Endothelial cell of umbilical vein (primary cell): Measurements from ENCODE around the gene SHISA5. TPM values are rescaled to one million over a fixed set of nuclear protein-coding genes. Genes with fewer than 3 reads are reported as not detected.

ENCODE experiments used
- BruUV-seq: library from RNA; stranded (reverse); fragments of 400-500 nt; replicated peaks from 2 replicates; lab custom pipeline; 2021; lab: Mats Ljungman, UMichigan
- CTCF ChIA-PET: fragments of 300-600, 350-600 bp; sonication (Branson Sonifier 250); formaldehyde crosslinking; loops from one replicate; lab custom pipeline; 2021; ENCODE audit warnings: antibody characterized with exemption, inconsistent platforms; lab: Charles Lee
- POLR2A ChIA-PET: fragments of 300-600, 350-600 bp; sonication (Branson Sonifier 250); formaldehyde crosslinking; loops from one replicate; lab custom pipeline; 2021; ENCODE audit warnings: antibody characterized with exemption, inconsistent platforms; lab: Charles Lee
- DNase-seq: peaks from one replicate; pipeline ENCODE4 v3.0.0-alpha.2; 2011; ENCODE audit warnings: low read depth, low spot score
- FAIRE-seq: peaks from 2 replicates; lab custom pipeline; 2011; peaks lifted over from hg19 to GRCh38; lab: Jason Lieb, UNC
- H2AFZ ChIP-seq: 2 replicates; pipeline ENCODE4 v1.6.0; 2012; ENCODE audit warnings: low read depth, low read length, control low read depth, inconsistent platforms
- H3K27ac ChIP-seq: 2 replicates; pipeline ENCODE4 v1.5.1; 2011; ENCODE audit warnings: low read depth, mild to moderate bottlenecking, control low read depth, low read length, moderate library complexity; ENCODE audit not compliant: insufficient read depth
- H3K27me3 ChIP-seq, 2 experiments: 2 replicates each; pipeline versions ENCODE4 v1.6.0 to v1.6.1; 2011; ENCODE audit warnings: low read length in 2 of 2, mixed read lengths in 1 of 2; ENCODE audit not compliant: control insufficient read depth in 2 of 2, insufficient read depth in 2 of 2
- H3K36me3 ChIP-seq, 2 experiments: 2 replicates in 1 of 2; 3 replicates in 1 of 2; pipeline ENCODE4 v1.5.1; 2011; ENCODE audit warnings: low read length in 2 of 2, mild to moderate bottlenecking in 1 of 2, moderate library complexity in 1 of 2; ENCODE audit not compliant: control insufficient read depth in 2 of 2, insufficient read depth in 2 of 2; ENCODE audit errors: extremely low read depth in 1 of 2
- H3K4me1 ChIP-seq: 3 replicates; pipeline ENCODE4 v1.5.1; 2011; ENCODE audit warnings: mild to moderate bottlenecking, low read length; ENCODE audit not compliant: control insufficient read depth, insufficient read depth; ENCODE audit errors: extremely low read depth
- H3K4me2 ChIP-seq: 2 replicates; pipeline ENCODE4 v1.6.1; 2011; ENCODE audit warnings: low read length, control low read depth, mixed read lengths; ENCODE audit not compliant: insufficient read depth
- H3K4me3 ChIP-seq, 3 experiments: fragments of 200-600 bp in 1 of 3; sonication (generic), shearing (Covaris generic) in 1 of 3; replicated peaks in 1 of 3; 2 replicates each; pipeline ENCODE4 v1.5.1; 2011 to 2016; ENCODE audit warnings: control low read depth in 3 of 3, low read length in 3 of 3, mild to moderate bottlenecking in 2 of 3, inconsistent platforms in 1 of 3, low read depth in 1 of 3, moderate library complexity in 1 of 3; ENCODE audit not compliant: insufficient read depth in 1 of 3
- H3K79me2 ChIP-seq: 2 replicates; pipeline ENCODE4 v1.6.0; 2012; ENCODE audit warnings: low read length, inconsistent platforms; ENCODE audit not compliant: control insufficient read depth, insufficient read depth
- H3K9ac ChIP-seq: replicated peaks from 2 replicates; pipeline ENCODE3; 2011; ENCODE audit warnings: low read length, control low read depth; ENCODE audit not compliant: insufficient read depth; ENCODE audit errors: extremely low read depth
- H3K9me1 ChIP-seq: replicated peaks from 3 replicates; pipeline ENCODE4 v1.6.0; 2011; ENCODE audit warnings: mild to moderate bottlenecking, low read length; ENCODE audit not compliant: control insufficient read depth, insufficient read depth; ENCODE audit errors: extremely low read depth
- H3K9me3 ChIP-seq: replicated peaks from 2 replicates; pipeline ENCODE4 v1.5.1; 2012; ENCODE audit warnings: low read length, inconsistent platforms; ENCODE audit not compliant: control insufficient read depth, insufficient read depth
- H4K20me1 ChIP-seq: replicated peaks from 2 replicates; pipeline ENCODE3; 2011; ENCODE audit warnings: mild to moderate bottlenecking, low read length; ENCODE audit not compliant: control insufficient read depth, insufficient read depth; ENCODE audit errors: extremely low read depth
- EZH2 ChIP-seq: IDR thresholded peaks from 2 replicates; pipeline ENCODE4 v1.6.1; 2012; ENCODE audit warnings: borderline replicate concordance, low read depth, mild to moderate bottlenecking, moderate library complexity, low read length, inconsistent platforms; ENCODE audit not compliant: severe bottlenecking
- FOS ChIP-seq: IDR thresholded peaks from 2 replicates; pipeline ENCODE4 v1.6.1; 2011; ENCODE audit warnings: mild to moderate bottlenecking, low read length, moderate library complexity, borderline replicate concordance; ENCODE audit not compliant: insufficient read depth
- GATA2 ChIP-seq: IDR thresholded peaks from 2 replicates; pipeline ENCODE4 v1.7.0; 2011; ENCODE audit warnings: low read depth, mild to moderate bottlenecking, moderate library complexity, mixed read lengths, low read length; ENCODE audit not compliant: insufficient read length, insufficient read depth
- JUN ChIP-seq: IDR thresholded peaks from 2 replicates; pipeline ENCODE4 v1.6.1; 2011; ENCODE audit warnings: borderline replicate concordance, low read depth; ENCODE audit not compliant: insufficient read length, insufficient read depth
- MYC ChIP-seq: IDR thresholded peaks from one replicate; pipeline ENCODE4 v1.6.1; 2011; ENCODE audit warnings: mild to moderate bottlenecking, low read depth, low read length
- POLR2A ChIP-seq: IDR thresholded peaks from 2 replicates; pipeline ENCODE4 v1.6.1; 2012; ENCODE audit warnings: low read depth, mild to moderate bottlenecking, control low read depth, low read length
- POLR2AphosphoS5 ChIP-seq: IDR thresholded peaks from 2 replicates; pipeline ENCODE4 v1.6.1; 2012; ENCODE audit warnings: low read depth, mild to moderate bottlenecking, control low read depth, low read length, moderate library complexity; ENCODE audit not compliant: insufficient read depth
- dilution Hi-C: fragments of 300-500 bp; cut with MboI; formaldehyde crosslinking; loops from one replicate; pipeline ENCODE4 v1.15.0; 2019; ENCODE audit warnings: low sequenced_read_pairs; ENCODE audit not compliant: extremely low pct_ligation_motif_present
- intact Hi-C: fragments of 100-400 bp; cut with micrococcal nuclease; formaldehyde crosslinking; loops from one replicate; pipeline ENCODE4 v1.10.0; 2022
- microRNA-seq: library from miRNA; unstranded; fragments of <30 nt; microRNA quantifications from one replicate; pipeline ENCODE4 v1.2.0, GENCODE V29; 2021; ENCODE audit warnings: borderline number of aligned reads, borderline replicate concordance
- polyA plus RNA-seq, 4 experiments: library from polyadenylated mRNA; depleted of rRNA in 3 of 4; stranded (reverse) in 3 of 4; unstranded in 1 of 4; fragments of >200 nt; gene quantifications; 2 replicates each; pipeline versions ENCODE4 v1.2.1 to v1.2.3, GENCODE V29; 2011 to 2012; ENCODE audit warnings: missing spikeins in 1 of 4
- small RNA-seq: library from RNA; depleted of rRNA; stranded (forward); fragments of <200 nt; gene quantifications from one replicate; pipeline ENCODE3, GENCODE V24; 2012; ENCODE audit warnings: low replicate concordance, low read depth; ENCODE audit not compliant: insufficient read depth, insufficient read length
- total RNA-seq: library from RNA; stranded (reverse); gene quantifications from 2 replicates; pipeline ENCODE4 v1.2.3, GENCODE V29; 2021
- TF ChIP-seq, protein P1 (sequence below): IDR thresholded peaks from 2 replicates; pipeline ENCODE4 v1.6.1; 2011; ENCODE audit not compliant: insufficient read depth, insufficient read length
- TF ChIP-seq, protein P2 (sequence below), 2 donors: IDR thresholded peaks; 1 replicate in 1 of 2; 2 replicates in 1 of 2; pipeline ENCODE4 v1.5.1; 2011; ENCODE audit warnings: low read length in 2 of 2, mild to moderate bottlenecking in 2 of 2, moderate library complexity in 2 of 2, control low read depth in 1 of 2, inconsistent platforms in 1 of 2, low read depth in 1 of 2; ENCODE audit not compliant: insufficient read depth in 1 of 2; ENCODE audit errors: extremely low read depth in 1 of 2

The SHISA5 gene
- total and polyA plus RNA-seq, 2 donors (not counting 3 experiments of a cell fraction or from before 2014, with no cell fraction given): 205 to 320 TPM

DNA sequence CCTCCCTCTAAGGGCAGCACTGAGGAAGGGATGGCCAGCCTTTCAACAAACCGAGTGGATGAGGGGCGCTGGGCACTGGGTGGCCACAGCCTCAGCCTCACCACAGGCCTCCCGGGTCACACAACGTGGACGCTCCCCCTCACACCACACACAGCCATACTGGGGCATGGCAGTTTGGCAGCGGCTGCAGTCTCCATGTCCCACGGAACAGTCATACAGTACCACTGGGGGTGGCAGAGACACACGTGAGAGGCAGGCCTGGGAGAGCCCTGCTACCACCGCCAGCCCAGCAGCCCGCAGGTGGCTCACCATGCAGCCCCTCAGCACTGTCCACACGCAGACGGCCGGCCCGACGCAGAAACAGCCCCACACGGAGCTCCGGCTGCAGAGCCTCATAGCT is 85.8 kb downstream of the SHISA5 start:
- Histone ChIP-seq H3K9me3 (no peaks in the 10 kb centered on the region), H3K36me3 (peaks cover 0 to 18% of the 10 kb centered on the region in 2 experiments), H2AFZ (no peak overlapping the region), H3K4me2 (no peak overlapping the region), H3K4me1 (no peaks in the 10 kb centered on the region), H3K27ac (no peak overlapping the region), H3K9ac (no peak overlapping the region), H3K9me1 (no peaks in the 10 kb centered on the region), H3K27me3 (no peaks in the 10 kb centered on the region), H3K79me2 (no peaks in the 10 kb centered on the region), H4K20me1 (no peaks in the 10 kb centered on the region), H3K4me3 (no peak overlapping the region)
- DNase-seq (no peak), FAIRE-seq (no peak)
- intact Hi-C loops (no loop called here), dilution Hi-C loops (no loop called here)
- POLR2A ChIA-PET: no interaction called here
- TF ChIP-seq JUN (no peak), POLR2AphosphoS5 (no peak), POLR2A (no peak), MYC (no peak), FOS (no peak), GATA2 (no peak), EZH2 (no peak)
- TF ChIP-seq, protein P1, sequence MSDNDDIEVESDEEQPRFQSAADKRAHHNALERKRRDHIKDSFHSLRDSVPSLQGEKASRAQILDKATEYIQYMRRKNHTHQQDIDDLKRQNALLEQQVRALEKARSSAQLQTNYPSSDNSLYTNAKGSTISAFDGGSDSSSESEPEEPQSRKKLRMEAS: no peak
- TF ChIP-seq, protein P2, sequence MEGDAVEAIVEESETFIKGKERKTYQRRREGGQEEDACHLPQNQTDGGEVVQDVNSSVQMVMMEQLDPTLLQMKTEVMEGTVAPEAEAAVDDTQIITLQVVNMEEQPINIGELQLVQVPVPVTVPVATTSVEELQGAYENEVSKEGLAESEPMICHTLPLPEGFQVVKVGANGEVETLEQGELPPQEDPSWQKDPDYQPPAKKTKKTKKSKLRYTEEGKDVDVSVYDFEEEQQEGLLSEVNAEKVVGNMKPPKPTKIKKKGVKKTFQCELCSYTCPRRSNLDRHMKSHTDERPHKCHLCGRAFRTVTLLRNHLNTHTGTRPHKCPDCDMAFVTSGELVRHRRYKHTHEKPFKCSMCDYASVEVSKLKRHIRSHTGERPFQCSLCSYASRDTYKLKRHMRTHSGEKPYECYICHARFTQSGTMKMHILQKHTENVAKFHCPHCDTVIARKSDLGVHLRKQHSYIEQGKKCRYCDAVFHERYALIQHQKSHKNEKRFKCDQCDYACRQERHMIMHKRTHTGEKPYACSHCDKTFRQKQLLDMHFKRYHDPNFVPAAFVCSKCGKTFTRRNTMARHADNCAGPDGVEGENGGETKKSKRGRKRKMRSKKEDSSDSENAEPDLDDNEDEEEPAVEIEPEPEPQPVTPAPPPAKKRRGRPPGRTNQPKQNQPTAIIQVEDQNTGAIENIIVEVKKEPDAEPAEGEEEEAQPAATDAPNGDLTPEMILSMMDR (IDR thresholded peaks at IDR 0.05; ENCODE audit: extremely low read depth in 1 of 2, insufficient read depth in 1 of 2, low read depth in 1 of 2, low read length in 2 of 2): no peak
- CTCF ChIA-PET: interaction anchor here (1.3 to 3.8 kb wide), 2 partner anchors 17 to 18 kb away, joined by 4 to 41 read pairs; no protein-coding TSS in a partner anchor
- no TSS peak for BruUV-seq

Small RNAs within 50 kb of the gene (microRNA-seq; reads per million reads assigned to microRNA genes)
- gene MIR6823: not detected

Small RNAs within 50 kb of the gene (small RNA-seq; reads per million reads assigned to genes)
- gene MIR6823: not detected

Other genes with a start within 250 kb of the SHISA5 start
- gene NME6, start 202.8 kb downstream of the SHISA5 start, total RNA-seq: 26.9 and 27.7 TPM in 2 replicates
- gene NME6, start 202.8 kb downstream of the SHISA5 start, polyA plus RNA-seq: 37.8 and 43.1 TPM in 2 replicates
- not detected in 2 replicates for gene SPINK8, start 170.5 kb downstream of the SHISA5 start, total RNA-seq
- not detected in 2 replicates for gene SPINK8, start 170.5 kb downstream of the SHISA5 start, polyA plus RNA-seq
- gene FBXW12, start 132.0 kb downstream of the SHISA5 start, total RNA-seq: not detected in 2 replicates
- gene FBXW12, start 132.0 kb downstream of the SHISA5 start, polyA plus RNA-seq: not detected in 2 replicates
- 43.0 and 43.1 TPM in 2 replicates for gene PLXNB1, start 74.1 kb downstream of the SHISA5 start, total RNA-seq
- gene PLXNB1, start 74.1 kb downstream of the SHISA5 start, polyA plus RNA-seq: 45.2 and 47.5 TPM in 2 replicates
- 9.8 and 11.2 TPM in 2 replicates for gene CCDC51, start 64.1 kb downstream of the SHISA5 start, total RNA-seq
- 10.1 and 11.3 TPM in 2 replicates for gene CCDC51, start 64.1 kb downstream of the SHISA5 start, polyA plus RNA-seq
- 306 and 332 TPM in 2 replicates for gene TMA7, start 63.9 kb downstream of the SHISA5 start, total RNA-seq
- gene TMA7, start 63.9 kb downstream of the SHISA5 start, polyA plus RNA-seq: 73.0 and 137 TPM in 2 replicates
- 12.6 and 14.7 TPM in 2 replicates for gene ATRIP, start 57.4 kb downstream of the SHISA5 start, total RNA-seq
- gene ATRIP, start 57.4 kb downstream of the SHISA5 start, polyA plus RNA-seq: 10.6 and 13.0 TPM in 2 replicates
- 4.2 and 4.9 TPM in 2 replicates for gene PFKFB4, start 52.6 kb upstream of the SHISA5 start, total RNA-seq
- gene PFKFB4, start 52.6 kb upstream of the SHISA5 start, polyA plus RNA-seq: 4.0 and 4.1 TPM in 2 replicates
- not detected in 2 replicates for gene UCN2, start 59.6 kb upstream of the SHISA5 start, total RNA-seq
- 0.05 and 0.11 TPM in 2 replicates for gene UCN2, start 59.6 kb upstream of the SHISA5 start, polyA plus RNA-seq
- gene COL7A1, start 91.2 kb upstream of the SHISA5 start, total RNA-seq: 1.5 and 1.9 TPM in 2 replicates
- gene COL7A1, start 91.2 kb upstream of the SHISA5 start, polyA plus RNA-seq: 0.55 and 1.1 TPM in 2 replicates
- 184 and 186 TPM in 2 replicates for gene UQCRC1, start 105.5 kb upstream of the SHISA5 start, total RNA-seq
- gene UQCRC1, start 105.5 kb upstream of the SHISA5 start, polyA plus RNA-seq: 415 and 427 TPM in 2 replicates
- gene TMEM89, start 117.6 kb upstream of the SHISA5 start, total RNA-seq: not detected in 2 replicates
- not detected in 2 replicates for gene TMEM89, start 117.6 kb upstream of the SHISA5 start, polyA plus RNA-seq
- gene SLC26A6, start 131.3 kb upstream of the SHISA5 start, total RNA-seq: 32.2 and 34.8 TPM in 2 replicates
- gene SLC26A6, start 131.3 kb upstream of the SHISA5 start, polyA plus RNA-seq: 31.0 and 35.3 TPM in 2 replicates
- 0.46 and 0.71 TPM in 2 replicates for gene CELSR3, start 158.7 kb upstream of the SHISA5 start, total RNA-seq
- 0.25 and 0.32 TPM in 2 replicates for gene CELSR3, start 158.7 kb upstream of the SHISA5 start, polyA plus RNA-seq
- 12.8 and 13.4 TPM in 2 replicates for gene NCKIPSD, start 181.7 kb upstream of the SHISA5 start, total RNA-seq
- gene NCKIPSD, start 181.7 kb upstream of the SHISA5 start, polyA plus RNA-seq: 19.1 and 26.2 TPM in 2 replicates
- 72.4 and 81.8 TPM in 2 replicates for gene IP6K2, start 213.0 kb upstream of the SHISA5 start, total RNA-seq
- gene IP6K2, start 213.0 kb upstream of the SHISA5 start, polyA plus RNA-seq: 138 and 143 TPM in 2 replicates